ENCODE results near the gene SMG5. TPM values are rescaled to one million over a fixed set of nuclear protein-coding genes. Genes with fewer than 3 reads are reported as not detected.
A peak's percentile ranks its signal among the peaks of the same experiment; 100 is the strongest.

Gene SMG5
- total and polyA plus RNA-seq, 8 donors = 49.5 to 71.1 (median 54.6) TPM

DNA sequence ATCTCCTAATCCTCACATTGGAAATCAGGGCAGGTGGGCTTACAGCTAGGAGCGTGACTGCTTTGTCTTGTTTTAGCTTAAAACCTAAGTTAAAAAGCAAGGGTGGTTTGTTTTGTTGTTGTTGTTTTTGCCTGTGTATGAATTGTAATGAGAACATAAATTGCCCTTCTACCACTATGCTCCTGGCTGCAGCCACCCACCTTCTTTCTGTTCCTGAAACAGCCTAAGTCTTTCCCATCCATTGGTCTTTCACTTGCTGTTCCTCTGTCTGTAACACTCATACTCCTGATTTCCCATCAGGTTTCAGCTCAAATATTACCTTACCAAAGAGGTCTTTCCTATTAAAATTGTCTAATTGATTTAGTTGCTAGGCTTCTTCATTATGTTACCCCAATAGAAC is 896 bp upstream of the SMG5 start:
- peak overlapping the region; percentile 81 to 83 for H3K4me3 ChIP-seq
- no peaks in the 10 kb centered on the region for H3K9me3 ChIP-seq
- TF ChIP-seq, protein P1, sequence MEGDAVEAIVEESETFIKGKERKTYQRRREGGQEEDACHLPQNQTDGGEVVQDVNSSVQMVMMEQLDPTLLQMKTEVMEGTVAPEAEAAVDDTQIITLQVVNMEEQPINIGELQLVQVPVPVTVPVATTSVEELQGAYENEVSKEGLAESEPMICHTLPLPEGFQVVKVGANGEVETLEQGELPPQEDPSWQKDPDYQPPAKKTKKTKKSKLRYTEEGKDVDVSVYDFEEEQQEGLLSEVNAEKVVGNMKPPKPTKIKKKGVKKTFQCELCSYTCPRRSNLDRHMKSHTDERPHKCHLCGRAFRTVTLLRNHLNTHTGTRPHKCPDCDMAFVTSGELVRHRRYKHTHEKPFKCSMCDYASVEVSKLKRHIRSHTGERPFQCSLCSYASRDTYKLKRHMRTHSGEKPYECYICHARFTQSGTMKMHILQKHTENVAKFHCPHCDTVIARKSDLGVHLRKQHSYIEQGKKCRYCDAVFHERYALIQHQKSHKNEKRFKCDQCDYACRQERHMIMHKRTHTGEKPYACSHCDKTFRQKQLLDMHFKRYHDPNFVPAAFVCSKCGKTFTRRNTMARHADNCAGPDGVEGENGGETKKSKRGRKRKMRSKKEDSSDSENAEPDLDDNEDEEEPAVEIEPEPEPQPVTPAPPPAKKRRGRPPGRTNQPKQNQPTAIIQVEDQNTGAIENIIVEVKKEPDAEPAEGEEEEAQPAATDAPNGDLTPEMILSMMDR (IDR thresholded peaks at IDR 0.05) = no peak
- no peak for ATAC-seq
- H3K4me1 ChIP-seq = peaks cover 16 to 36% of the 10 kb centered on the region in 2 donors
- DNase-seq = no peak
- H3K36me3 ChIP-seq = peaks cover 0 to 24% of the 10 kb centered on the region in 2 donors
- intact Hi-C loops (cut with DNase I) = no loop called here
- H3K27ac ChIP-seq = peak overlapping the region in 1 of 2 donors; percentile 96
- H3K27me3 ChIP-seq = no peaks in the 10 kb centered on the region

DNA sequence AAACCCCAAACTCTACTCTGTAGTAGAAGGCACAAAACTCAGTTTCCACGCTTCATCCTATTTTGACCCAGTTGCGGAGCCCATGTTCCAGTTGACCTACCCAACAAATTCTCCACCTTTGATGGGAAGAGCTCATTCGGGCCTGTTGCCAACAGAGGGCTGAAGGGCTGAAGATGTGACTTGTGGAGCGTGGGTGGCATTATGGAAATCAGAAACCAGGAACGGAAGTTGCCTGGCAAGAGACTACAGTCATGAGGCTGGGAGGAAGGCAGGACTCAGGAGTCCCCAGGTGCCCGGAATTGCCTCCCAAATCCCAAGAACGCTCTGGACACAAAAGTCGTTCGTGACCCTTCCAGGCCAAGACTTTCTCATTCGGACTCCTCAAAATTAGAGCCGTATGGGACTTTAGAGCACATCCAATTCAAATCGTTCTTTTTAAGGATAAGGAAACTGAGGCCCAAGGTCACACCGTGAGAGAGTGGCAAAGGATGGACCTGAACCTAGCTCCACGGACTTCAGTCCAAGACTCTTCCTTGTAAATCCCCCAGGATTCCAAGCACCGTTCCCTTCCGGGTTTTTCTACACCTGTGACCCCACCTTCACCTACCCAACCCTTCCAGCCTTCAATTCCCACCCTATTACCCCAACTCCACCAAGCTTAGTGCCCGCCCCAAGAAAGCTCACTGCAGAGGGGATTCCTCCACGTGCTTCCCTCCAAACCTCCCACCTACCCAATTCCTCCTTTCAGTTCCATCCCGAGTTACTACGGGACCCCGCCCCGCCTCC is 739 bp downstream of the SMG5 start:
- Histone ChIP-seq H3K27me3 (no peaks in the 10 kb centered on the region), H3K36me3 (peaks cover 0 to 37% of the 10 kb centered on the region in 2 donors), H3K4me1 (peaks cover 16 to 46% of the 10 kb centered on the region in 2 donors), H3K9me3 (no peaks in the 10 kb centered on the region), H3K27ac (peak overlapping the region; percentile 89 to 96), H3K4me3 (peak overlapping the region; percentile 81 to 83)
- intact Hi-C loops (cut with DNase I) = no loop called here
- TF ChIP-seq, protein P1 (IDR thresholded peaks at IDR 0.05) = no peak
- ATAC-seq (peak; percentile 32), DNase-seq (peak in 1 of 4 donors; percentile 56)

DNA sequence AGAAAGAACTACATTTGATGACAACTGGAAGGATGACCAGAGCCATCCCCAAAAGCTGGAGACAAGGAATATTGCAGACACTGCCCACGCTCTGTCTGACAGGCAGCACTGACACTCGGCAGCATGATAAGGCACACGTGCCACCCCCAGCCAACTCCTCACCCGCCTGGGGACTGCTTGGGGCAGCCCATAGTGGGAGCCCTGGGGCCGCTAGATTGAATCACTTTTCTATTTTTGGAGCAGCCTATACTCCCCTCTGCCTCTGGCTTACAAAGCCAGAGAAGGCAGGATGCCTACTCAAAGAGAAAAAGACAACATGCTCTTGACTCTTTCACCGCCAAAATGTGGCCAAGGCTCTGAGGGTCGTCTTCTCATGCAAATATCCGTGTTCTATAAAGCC is 1.3 kb downstream of the SMG5 start:
- Histone ChIP-seq H3K9me3 (no peaks in the 10 kb centered on the region), H3K4me1 (peaks cover 16 to 51% of the 10 kb centered on the region in 2 donors), H3K27me3 (no peaks in the 10 kb centered on the region), H3K27ac (peak overlapping the region in 1 of 2 donors; percentile 96), H3K4me3 (peak overlapping the region in 1 of 2 donors; percentile 83), H3K36me3 (peaks cover 0 to 43% of the 10 kb centered on the region in 2 donors)
- peak; percentile 2 for ATAC-seq
- TF ChIP-seq, protein P1 (IDR thresholded peaks at IDR 0.05) = no peak
- intact Hi-C loops (cut with DNase I) = no loop called here
- no peak for DNase-seq

DNA sequence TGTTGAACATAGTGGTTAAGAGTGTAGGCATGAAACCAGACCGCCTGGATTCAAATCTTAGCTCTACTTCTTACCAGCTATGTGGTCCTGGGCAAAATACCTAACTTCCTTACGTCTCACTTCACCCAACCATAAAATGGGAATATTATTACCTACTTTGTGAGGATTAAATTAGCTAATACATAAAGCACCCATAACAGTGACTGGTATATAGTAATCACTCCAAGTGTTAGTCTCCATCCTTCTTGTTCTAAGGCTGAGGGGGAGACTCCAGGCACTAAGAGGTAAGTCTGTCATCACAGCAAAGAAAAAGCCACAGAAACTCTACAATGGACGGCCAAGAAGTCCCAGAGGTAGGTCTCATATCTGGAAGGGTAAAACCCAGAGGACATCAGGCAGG is 2.8 kb downstream of the SMG5 start:
- H3K27ac ChIP-seq = no peak overlapping the region
- no peak for DNase-seq
- H3K4me1 ChIP-seq = peaks cover 16 to 49% of the 10 kb centered on the region in 2 donors
- H3K36me3 ChIP-seq = peaks cover 0 to 46% of the 10 kb centered on the region in 2 donors
- no peak overlapping the region for H3K4me3 ChIP-seq
- TF ChIP-seq, protein P1 (IDR thresholded peaks at IDR 0.05) = no peak
- intact Hi-C loops (cut with DNase I) = no loop called here
- ATAC-seq = no peak
- H3K27me3 ChIP-seq = no peaks in the 10 kb centered on the region
- no peaks in the 10 kb centered on the region for H3K9me3 ChIP-seq

DNA sequence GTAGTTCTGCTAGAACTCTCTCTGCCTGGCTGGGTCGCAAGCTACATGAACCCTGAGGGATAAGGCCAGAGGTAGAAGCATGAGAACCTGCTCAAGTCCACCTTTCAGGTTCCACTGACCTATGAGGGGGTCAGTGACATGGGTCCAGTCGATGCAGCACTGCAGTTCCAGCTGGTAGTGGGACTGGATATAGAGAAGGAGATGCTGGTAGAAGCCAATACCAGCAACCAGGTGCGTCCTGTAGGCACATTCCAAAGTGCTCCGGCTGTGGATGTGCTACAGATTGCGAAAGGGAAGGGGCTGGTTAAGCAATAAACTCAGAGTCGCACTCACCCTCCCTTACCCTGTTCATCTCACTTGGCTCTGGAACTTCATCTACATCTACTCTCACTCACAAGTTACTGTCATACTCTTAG is 5.7 kb downstream of the SMG5 start:
- Histone ChIP-seq H3K4me1 (peaks cover 10 to 32% of the 10 kb centered on the region in 2 donors), H3K9me3 (no peaks in the 10 kb centered on the region), H3K27me3 (no peaks in the 10 kb centered on the region), H3K36me3 (peaks cover 0 to 74% of the 10 kb centered on the region in 2 donors), H3K27ac (peak overlapping the region in 1 of 2 donors; percentile 48), H3K4me3 (no peak overlapping the region)
- TF ChIP-seq, protein P1 (IDR thresholded peaks at IDR 0.05) = no peak
- intact Hi-C loops (cut with DNase I) = no loop called here
- DNase-seq (no peak), ATAC-seq (peak; percentile 65)
